HG03469 (cell line): Measurements from ENCODE around the gene SSBP4.
"Not testable (repeated sequence)": the region's sequence is repeated elsewhere in the genome, so short reads cannot be mapped to it uniquely, and the experiment has no call there.

Experiments used
- ATAC-seq: cut with Tn5 transposase; IDR thresholded peaks from one replicate; pipeline ENCODE4 v1.9.1; 2021; ENCODE audit warnings: mild to moderate bottlenecking, moderate library complexity, moderate number of reproducible peaks; ENCODE audit not compliant: unreplicated experiment

The SSBP4 gene

DNA sequence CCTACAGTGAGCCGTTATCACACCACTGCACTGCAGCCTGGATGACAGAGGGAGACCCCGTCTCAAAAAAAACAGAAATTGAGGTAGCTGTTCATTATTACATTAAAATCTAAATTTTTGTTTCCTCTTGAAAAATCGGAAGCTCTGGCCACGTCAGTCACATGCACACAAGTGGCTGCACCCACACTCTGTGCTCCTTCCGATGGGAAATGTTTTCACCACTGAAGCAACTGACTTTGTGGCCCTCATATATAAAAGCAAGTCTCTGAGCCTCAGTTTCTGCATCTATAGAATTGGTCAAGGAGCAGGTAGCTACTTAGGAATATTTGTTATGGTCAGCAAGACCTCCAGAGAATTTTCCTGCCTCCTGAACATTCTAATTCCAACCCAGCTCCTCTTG lies 26.3 kb upstream of the SSBP4 start:
- no peak for ATAC-seq

GRCh38 chr19:18393836-18394235 lies 25.4 kb upstream of the SSBP4 start:
- ATAC-seq = no peak

GRCh38 chr19:18396471-18397241 lies 22.5 kb upstream of the SSBP4 start:
- ATAC-seq = no peak

DNA sequence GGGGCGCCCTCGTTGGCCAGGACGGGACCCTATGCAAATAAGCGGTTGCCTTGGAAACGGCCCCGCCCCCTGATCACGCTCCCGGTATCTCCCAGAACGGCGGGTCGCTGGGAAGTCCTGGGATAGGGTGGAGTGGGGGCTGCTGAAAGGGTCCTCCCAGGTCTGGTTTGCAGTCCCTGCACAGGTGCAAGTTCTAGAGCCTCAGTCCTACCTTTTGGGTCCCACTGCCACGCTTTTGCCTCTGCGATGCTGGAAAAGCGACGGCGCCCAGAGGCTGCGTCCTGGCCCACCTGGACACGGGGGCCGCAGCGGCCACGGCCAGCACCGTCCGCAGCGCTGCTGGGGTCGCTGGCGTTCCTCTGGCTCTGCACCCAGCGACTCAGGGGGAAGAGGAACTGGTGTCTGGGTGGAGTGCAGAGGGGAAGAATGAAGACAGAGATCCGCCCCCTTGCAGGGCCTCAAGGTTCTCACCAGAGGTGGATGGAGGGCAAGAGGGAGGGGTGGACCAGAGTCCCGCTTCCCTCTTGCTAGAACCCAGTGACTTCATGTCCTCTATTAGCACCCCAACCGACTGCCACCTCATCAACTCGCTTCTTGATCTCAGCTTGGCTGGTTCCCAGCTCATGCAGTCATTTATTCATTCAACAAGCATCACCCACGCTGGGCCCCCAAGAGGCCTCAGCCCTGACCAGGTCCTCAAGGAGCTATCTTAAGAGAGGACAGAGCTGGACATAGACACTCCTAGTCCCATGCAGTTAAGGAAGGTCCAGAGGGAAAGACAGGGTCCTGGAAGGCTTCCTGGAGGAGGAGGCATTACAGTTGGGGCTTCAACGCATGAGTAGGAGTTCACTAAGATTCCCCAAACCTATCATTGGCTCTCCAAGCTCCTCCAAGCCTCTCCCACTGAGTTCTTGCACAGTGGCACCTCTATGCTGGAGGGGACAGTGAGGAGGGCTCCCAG lies 21.7 kb upstream of the SSBP4 start, which contains the start of gene LRRC25:
TSS of gene LRRC25 (minus strand) at position 381 of the 961 bp plus-strand sequence. CDS start 659 bp downstream, outside the sequence.
- ATAC-seq = no peak

- no peak for ATAC-seq
Measured at GRCh38 chr19:18399008-18399407, 20.2 kb upstream of the SSBP4 start.

- no peak for ATAC-seq
Measured at GRCh38 chr19:18401580-18402112, 17.6 kb upstream of the SSBP4 start.

DNA sequence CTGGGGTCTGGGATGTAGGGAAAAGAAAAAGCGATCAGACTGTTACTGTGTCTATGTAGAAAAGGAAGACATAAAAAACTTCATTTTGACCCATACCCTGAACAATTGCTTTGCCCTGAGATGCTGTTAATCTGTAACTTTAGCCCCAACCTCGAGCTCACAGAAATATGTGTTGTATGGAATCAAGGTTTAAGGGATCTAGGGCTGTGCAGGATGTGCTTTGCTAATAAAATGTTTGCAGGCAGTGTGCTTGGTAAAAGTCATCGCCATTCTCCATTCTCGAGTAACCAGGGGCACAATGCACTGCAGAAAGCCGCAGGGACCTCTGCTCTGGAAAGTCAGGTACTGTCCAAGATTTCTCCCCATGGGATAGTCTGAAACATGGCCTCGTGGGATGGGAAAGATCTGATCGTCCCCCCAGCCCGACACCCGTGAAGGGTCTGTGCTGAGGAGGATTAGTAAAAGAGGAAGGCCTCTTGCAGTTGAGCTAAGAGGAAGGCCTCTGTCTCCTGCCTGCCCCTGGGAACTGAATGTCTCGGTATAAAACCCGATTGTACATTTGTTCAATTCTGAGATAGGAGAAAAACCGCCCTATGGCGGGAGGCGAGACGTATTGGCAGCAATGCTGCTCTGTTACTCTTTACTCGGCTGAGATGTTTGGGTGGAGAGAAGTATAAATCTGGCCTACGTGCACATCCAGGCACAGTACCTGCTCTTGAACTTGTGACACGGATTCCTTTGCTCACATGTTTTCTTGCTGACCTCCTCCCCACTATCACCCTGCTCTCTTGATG lies 16.5 kb upstream of the SSBP4 start:
- not testable (repeated sequence) for ATAC-seq

DNA sequence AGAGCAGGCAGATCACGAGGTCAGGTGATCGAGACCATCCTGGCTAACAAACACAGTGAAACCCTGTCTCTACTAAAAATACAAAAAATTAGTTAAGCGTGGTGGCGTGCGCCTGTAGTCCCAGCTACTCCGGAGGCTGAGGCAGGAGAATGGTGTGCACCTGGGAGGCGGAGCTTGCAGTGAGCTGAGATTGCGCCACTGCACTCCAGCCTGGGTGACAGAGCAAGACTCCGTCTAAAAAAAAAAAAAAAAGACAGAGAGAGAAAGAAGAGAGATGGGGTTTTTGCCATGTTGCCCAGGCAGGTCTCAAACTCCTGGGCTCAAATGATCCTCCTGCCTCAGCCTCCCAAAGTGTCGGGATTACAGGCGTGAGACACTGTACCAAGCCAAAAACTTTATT lies 13.4 kb upstream of the SSBP4 start:
- ATAC-seq = not testable (repeated sequence)

DNA sequence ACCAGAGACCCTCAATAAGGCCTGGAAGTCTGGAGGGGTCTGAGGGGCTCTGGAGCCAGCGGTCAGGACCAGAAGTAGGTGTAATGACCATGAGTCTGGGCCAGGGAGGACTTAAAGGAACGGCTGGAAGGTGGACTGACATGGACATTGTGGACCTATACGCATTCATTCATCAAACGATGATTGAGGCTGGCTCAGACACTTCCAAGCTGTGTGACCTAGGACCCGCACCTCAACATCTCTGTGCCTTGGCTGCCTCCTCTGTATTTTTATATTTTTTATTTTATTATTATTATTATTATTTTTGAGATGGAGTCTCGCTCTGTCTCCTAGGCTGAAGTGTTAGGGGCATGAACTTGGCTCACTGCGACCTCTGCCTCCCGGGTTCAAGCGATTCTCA lies 12.4 kb upstream of the SSBP4 start:
- no peak for ATAC-seq

DNA sequence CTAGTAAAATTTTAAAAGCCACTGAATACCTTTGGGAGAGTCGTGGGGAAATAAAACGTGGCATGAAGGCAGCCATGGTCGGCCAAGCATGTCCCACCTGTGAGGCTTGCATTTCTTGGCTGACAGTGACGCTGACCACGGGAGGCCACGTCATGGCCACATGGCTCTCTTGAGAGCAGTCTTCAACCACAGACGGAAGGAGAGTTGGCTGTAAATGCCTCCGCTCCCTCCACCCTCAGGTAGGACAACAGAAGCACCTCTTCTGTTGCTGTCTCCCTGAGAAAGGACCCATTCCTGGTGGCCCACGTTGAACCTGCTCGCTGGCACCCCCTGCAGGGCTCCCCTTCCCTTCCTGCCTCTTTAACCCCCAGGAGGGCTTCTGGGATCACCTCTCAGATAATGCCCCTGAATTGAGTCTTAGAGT lies 11.1 kb upstream of the SSBP4 start:
- ATAC-seq = peak; percentile 44

- no peak for ATAC-seq
Measured at GRCh38 chr19:18412610-18413239, 6.5 kb upstream of the SSBP4 start.

- ATAC-seq = no peak
Measured at GRCh38 chr19:18414504-18415177, 4.6 kb upstream of the SSBP4 start.

DNA sequence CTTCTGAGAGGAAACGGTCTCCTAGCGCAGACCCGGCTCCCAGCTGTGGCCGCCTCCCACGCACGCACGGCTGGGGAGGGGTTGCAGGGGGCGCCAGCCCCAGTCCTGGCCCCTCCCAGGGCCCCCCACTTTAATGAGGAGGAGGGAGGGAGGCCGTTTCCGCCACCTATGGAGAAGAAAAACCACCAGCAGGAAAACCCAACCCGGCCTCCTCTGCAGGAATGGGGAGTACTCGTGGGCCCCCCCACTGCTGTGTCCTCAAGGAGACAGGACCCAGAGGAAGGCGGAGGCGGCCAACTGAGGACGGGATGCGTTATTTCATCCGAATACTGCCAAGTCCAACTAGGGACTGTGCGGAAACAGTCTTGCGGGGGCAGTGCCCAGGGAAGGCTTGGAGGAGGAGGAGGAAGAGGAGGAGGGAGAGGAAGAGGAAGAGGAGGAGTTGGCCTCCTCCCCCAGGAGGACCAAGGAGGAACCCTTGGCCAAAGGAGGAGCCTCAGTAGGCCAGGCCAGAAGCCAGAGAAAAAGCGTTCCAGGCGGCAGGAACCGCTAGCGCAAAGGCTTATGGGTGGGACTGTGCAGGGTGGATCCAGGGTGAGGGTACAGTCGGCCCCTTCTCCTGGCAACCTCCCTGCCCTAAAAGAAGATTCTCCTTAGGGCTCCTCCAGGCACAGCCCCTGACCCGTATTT lies 3.9 kb upstream of the SSBP4 start:
- no peak for ATAC-seq

GRCh38 chr19:18416778-18417249 lies 2.4 kb upstream of the SSBP4 start:
- no peak for ATAC-seq

DNA sequence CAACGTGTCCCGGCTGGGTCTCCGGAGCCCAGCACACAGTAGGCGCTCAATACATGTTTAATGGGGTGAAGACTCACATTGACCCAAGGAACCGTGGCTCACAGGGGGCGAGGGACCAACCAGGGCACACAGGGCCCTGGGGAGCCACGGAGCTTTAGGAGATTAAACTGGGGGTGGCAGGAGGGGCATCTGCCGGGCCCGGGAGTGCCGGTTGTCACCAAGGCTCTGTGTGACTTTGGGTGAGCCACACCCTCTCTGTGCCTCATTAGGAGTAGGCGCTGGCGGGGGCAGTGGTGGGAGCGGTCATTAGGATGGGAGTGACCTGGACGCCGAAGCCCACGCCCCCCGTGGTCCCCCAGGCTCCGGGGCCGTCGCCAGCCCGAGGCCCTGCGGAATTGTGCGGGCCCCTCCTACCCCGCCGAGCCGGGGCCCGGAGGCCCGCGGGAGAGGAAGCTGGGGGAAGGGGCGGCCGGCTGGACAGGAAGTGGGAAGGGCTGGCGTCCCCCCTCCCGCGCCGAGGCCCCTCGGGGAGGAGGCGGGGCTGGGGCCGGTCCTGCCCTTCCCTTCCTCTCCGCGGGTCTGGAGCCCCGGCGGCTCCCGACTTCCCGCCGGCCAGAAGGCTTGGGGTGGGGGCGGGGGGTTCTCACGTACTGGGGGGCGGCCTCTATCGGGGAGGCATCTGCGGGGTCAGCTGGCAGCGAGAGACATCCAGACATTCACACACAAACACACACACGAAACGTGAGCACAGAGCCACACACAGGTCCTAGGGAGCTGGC lies 1.8 kb upstream of the SSBP4 start:
- no peak for ATAC-seq

DNA sequence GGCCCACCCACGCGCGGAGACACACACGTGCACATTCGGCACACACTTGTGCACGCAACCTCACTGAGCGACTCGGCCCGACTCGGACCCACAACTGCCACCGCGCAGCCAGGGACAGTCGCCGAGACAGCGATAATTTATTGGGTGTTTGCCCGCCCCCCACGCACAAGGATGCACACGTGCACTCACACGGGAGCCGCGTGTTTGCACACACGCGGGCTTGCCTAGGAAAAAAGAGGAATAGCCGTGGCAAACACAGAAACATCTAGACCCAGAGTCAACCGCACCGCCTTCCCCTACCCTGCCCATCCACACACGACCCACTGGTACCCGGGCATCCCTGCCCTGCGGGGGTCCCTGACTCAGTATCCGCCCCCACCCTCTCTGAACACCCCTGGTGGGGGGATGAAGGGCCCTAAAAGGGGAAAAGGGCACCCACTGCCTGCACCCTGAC lies 1.1 kb upstream of the SSBP4 start:
- ATAC-seq = no peak

- no peak for ATAC-seq
Measured at GRCh38 chr19:18418483-18419194, 559 bp upstream of the SSBP4 start.
